ENCODE results near the gene IPO11. TPM values are rescaled to one million over a fixed set of nuclear protein-coding genes. Genes with fewer than 3 reads are reported as not detected.

Gene IPO11
- total RNA-seq (2016; rRNA removed; fragmentation: Illumina TruSeq; extraction: Trizol): 24.4 and 47.3 TPM in 2 replicates
- total RNA-seq (2016; cell fraction: cytosol; rRNA removed; fragmentation: Illumina TruSeq; extraction: Trizol; ENCODE audit: low read depth): 10.6 and 12.3 TPM in 2 replicates
- 23.4 and 45.3 TPM in 2 replicates for total RNA-seq (2016; cell fraction: insoluble cytoplasmic fraction; rRNA removed; fragmentation: Illumina TruSeq; extraction: Trizol)
- 12.7 and 15.4 TPM in 2 replicates for total RNA-seq (2016; cell fraction: membrane; rRNA removed; fragmentation: Illumina TruSeq; extraction: Trizol)
- 34.8 and 41.2 TPM in 2 replicates for total RNA-seq (2016; cell fraction: nucleus; rRNA removed; fragmentation: Illumina TruSeq; extraction: Trizol)
- polyA plus RNA-seq (2011; rRNA removed): 10.2 and 13.9 TPM in 2 replicates
- polyA plus RNA-seq (2011; cell fraction: cytosol; rRNA removed): 6.4 and 8.3 TPM in 2 replicates
- polyA plus RNA-seq (2011; cell fraction: nucleus; rRNA removed): 10.3 and 11.5 TPM in 2 replicates
- 9.1 and 15.2 TPM in 2 replicates for polyA plus RNA-seq (2012)
- 2.4 and 3.1 TPM in 2 replicates for polyA plus RNA-seq (2016; cell fraction: cytosol; fragmentation: Illumina TruSeq; extraction: Trizol; ENCODE audit: low read depth)
- polyA plus RNA-seq (2016; cell fraction: insoluble cytoplasmic fraction; fragmentation: Illumina TruSeq; extraction: Trizol; ENCODE audit: low read depth): 40.1 and 41.1 TPM in 2 replicates
- 7.4 and 8.0 TPM in 2 replicates for polyA plus RNA-seq (2016; cell fraction: membrane; fragmentation: Illumina TruSeq; extraction: Trizol; ENCODE audit: low read depth)
- polyA plus RNA-seq (2016; cell fraction: nucleus; fragmentation: Illumina TruSeq; extraction: Trizol; ENCODE audit: insufficient read depth, low read depth): 22.7 and 26.1 TPM in 2 replicates
- polyA minus RNA-seq (2011; rRNA and poly(A)+ RNA removed; ENCODE audit: low replicate concordance): 50.9 and 137 TPM in 2 replicates
- 18.5 and 25.1 TPM in 2 replicates for polyA minus RNA-seq (2011; cell fraction: cytosol; rRNA and poly(A)+ RNA removed)
- polyA minus RNA-seq (2011; cell fraction: nucleus; rRNA and poly(A)+ RNA removed): 65.4 and 66.4 TPM in 2 replicates
- percentile 73 among the genes with signal in this experiment for Bru-seq, nascent RNA
- percentile 61 among the genes with signal in this experiment for BruChase-seq, experiment 1, labeled RNA remaining after a 6-hour chase
- percentile 66 among the genes with signal in this experiment for BruChase-seq, experiment 2, labeled RNA remaining after a 2-hour chase
- long read RNA-seq, experiment 1, full-length matches to known transcripts: 2 of 5 reads
- long read RNA-seq, experiment 1, partial matches to known transcripts: 1 of 5 reads
- long read RNA-seq, experiment 1, other reads (novel, unspliced or antisense): 2 of 5 reads
- long read RNA-seq, experiment 2, partial matches to known transcripts: 14 of 15 reads
- long read RNA-seq, experiment 2, other reads (novel, unspliced or antisense): 1 of 15 reads

DNA sequence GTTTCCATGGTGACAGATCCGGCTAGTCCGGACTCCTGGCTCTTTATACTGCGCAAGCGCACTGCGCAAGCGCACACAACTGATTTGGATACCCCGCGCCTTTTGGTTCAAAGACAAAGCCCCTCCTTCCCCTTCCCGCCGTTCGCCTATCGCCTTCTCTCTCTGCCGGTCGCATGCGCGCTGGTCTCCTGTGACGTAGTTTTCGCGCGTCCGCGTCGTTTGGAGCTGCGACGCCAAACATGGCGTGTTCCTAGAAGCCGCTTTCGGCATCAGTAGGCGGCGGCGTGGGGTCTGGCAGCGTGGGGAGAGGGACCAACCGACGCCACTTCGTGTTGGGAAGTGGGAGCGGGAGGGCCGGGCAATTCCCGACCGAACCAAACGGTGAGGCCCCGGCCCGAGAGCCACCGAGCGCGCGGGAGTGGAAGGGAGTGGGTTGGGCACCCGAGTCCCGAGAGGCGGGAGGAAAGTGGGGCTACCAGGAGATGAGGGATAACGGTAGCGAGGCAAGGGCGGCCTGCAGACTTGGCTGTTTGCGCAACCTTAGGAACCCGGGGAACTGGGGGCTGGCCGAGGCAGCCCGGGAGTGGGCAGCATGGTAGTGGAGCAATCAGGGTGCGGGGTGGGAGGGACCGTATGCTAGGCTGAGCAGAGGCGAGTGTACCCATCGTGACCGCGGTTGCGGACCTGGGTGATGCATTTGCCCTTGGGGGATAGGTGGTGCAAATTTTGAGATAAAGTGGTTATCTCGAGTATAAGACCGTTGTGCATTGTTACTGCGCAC is at the start of gene IPO11:
IPO11 (plus strand) TSS at position 215 of the 781 bp plus-strand sequence. CDS start 24,517 bp downstream, outside the sequence.
- Histone ChIP-seq H3K4me3 (replicated peaks in 1 of 3; ENCODE audit: insufficient read depth in 1 of 3, low read depth in 2 of 3, low read length in 3 of 3) (peak within 1 kb of the TSS; percentile 91 to 100 (median 97)), H4K20me1 (ENCODE audit: insufficient read depth, low read length) (no peaks in the 10 kb centered on the region; the same call in 1 of the 2 replicates), H3K4me1 (ENCODE audit: insufficient read depth, low read length) (peaks cover 19% of the 10 kb centered on the region), H3K27ac (ENCODE audit: extremely low read length, insufficient read depth, low read length) (peak within 1 kb of the TSS; percentile 85), H3K27me3 (ENCODE audit: control insufficient read depth in 1 of 2, insufficient read depth in 2 of 2, low read length in 2 of 2) (no peaks in the 10 kb centered on the region; a peak in 1 of 5 replicates), H3K9ac (ENCODE audit: insufficient read depth, low read depth, low read length) (peak within 1 kb of the TSS; percentile 87), H3K4me2 (ENCODE audit: low read depth, low read length) (peak within 1 kb of the TSS; percentile 87), H3K36me3 (replicated peaks in 1 of 2; ENCODE audit: control insufficient read depth in 1 of 2, insufficient read depth in 2 of 2, low read length in 2 of 2) (0 out of 5 replicates have a peak, but pooled peaks cover 0 to 5% of the 10 kb centered on the region in 2 experiments), H2AFZ (ENCODE audit: low read length) (peak within 1 kb of the TSS; percentile 75), H3K9me3 (ENCODE audit: low read length) (no peaks in the 10 kb centered on the region), H3K79me2 (ENCODE audit: insufficient read depth, low read length) (peaks cover 47% of the 10 kb centered on the region)
- 2% methylated on average over 41 of the region's 66 CpGs for WGBS (ENCODE audit: low lambda C conversion rate)
- CTCF ChIA-PET (ENCODE audit: low intra/inter-chr PET ratio, low total read pairs): no interaction called here
- no TSS peak for BruUV-seq (replicated peaks)
- POLR2A ChIA-PET: interaction anchor here (0.6 to 3.9 kb wide), 6 partner anchors 9 to 74 kb away, joined by 3 to 115 read pairs (median 3); partner anchors contain the start of gene DIMT1
- ATAC-seq (peak; percentile 94), DNase-seq (ENCODE audit: low spot score) (peak; percentile 98), FAIRE-seq (peak; percentile 99)
- in situ Hi-C loops (cut with HindIII; ENCODE audit: extremely low pct_ligation_motif_present, low pct_unique_long_range_greater_than_20kb) (no loop called here), intact Hi-C loops (cut with micrococcal nuclease; ENCODE audit: unreplicated experiment) (loop anchor here (1.0 kb wide), 1 partner anchor 8 kb away; no protein-coding TSS in a partner anchor)
- peak; percentile 84 for TF ChIP-seq GABPB1 (CRISPR knock-in tag; IDR thresholded peaks at IDR 0.05)
- no peak; the same call in none of the 2 replicates for TF ChIP-seq ZNF891 (CRISPR knock-in tag; IDR thresholded peaks at IDR 0.05)
- TF ChIP-seq KDM5B (CRISPR knock-in tag; IDR thresholded peaks at IDR 0.05; ENCODE audit: borderline replicate concordance): peak; percentile 71; the same call in 1 of the 2 replicates
- TF ChIP-seq, protein P1, sequence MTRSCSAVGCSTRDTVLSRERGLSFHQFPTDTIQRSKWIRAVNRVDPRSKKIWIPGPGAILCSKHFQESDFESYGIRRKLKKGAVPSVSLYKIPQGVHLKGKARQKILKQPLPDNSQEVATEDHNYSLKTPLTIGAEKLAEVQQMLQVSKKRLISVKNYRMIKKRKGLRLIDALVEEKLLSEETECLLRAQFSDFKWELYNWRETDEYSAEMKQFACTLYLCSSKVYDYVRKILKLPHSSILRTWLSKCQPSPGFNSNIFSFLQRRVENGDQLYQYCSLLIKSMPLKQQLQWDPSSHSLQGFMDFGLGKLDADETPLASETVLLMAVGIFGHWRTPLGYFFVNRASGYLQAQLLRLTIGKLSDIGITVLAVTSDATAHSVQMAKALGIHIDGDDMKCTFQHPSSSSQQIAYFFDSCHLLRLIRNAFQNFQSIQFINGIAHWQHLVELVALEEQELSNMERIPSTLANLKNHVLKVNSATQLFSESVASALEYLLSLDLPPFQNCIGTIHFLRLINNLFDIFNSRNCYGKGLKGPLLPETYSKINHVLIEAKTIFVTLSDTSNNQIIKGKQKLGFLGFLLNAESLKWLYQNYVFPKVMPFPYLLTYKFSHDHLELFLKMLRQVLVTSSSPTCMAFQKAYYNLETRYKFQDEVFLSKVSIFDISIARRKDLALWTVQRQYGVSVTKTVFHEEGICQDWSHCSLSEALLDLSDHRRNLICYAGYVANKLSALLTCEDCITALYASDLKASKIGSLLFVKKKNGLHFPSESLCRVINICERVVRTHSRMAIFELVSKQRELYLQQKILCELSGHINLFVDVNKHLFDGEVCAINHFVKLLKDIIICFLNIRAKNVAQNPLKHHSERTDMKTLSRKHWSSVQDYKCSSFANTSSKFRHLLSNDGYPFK (CRISPR knock-in tag; IDR thresholded peaks at IDR 0.05; ENCODE audit: borderline replicate concordance): peak; percentile 93
- no peak for TF ChIP-seq ZNF430 (CRISPR knock-in tag; IDR thresholded peaks at IDR 0.05)
- TF ChIP-seq ZBTB38 (CRISPR knock-in tag; IDR thresholded peaks at IDR 0.05): peak; percentile 63; the same call in 1 of the 2 replicates
- TF ChIP-seq ATRX (CRISPR knock-in tag; IDR thresholded peaks at IDR 0.05; ENCODE audit: borderline replicate concordance): no peak
- TF ChIP-seq, protein P2, sequence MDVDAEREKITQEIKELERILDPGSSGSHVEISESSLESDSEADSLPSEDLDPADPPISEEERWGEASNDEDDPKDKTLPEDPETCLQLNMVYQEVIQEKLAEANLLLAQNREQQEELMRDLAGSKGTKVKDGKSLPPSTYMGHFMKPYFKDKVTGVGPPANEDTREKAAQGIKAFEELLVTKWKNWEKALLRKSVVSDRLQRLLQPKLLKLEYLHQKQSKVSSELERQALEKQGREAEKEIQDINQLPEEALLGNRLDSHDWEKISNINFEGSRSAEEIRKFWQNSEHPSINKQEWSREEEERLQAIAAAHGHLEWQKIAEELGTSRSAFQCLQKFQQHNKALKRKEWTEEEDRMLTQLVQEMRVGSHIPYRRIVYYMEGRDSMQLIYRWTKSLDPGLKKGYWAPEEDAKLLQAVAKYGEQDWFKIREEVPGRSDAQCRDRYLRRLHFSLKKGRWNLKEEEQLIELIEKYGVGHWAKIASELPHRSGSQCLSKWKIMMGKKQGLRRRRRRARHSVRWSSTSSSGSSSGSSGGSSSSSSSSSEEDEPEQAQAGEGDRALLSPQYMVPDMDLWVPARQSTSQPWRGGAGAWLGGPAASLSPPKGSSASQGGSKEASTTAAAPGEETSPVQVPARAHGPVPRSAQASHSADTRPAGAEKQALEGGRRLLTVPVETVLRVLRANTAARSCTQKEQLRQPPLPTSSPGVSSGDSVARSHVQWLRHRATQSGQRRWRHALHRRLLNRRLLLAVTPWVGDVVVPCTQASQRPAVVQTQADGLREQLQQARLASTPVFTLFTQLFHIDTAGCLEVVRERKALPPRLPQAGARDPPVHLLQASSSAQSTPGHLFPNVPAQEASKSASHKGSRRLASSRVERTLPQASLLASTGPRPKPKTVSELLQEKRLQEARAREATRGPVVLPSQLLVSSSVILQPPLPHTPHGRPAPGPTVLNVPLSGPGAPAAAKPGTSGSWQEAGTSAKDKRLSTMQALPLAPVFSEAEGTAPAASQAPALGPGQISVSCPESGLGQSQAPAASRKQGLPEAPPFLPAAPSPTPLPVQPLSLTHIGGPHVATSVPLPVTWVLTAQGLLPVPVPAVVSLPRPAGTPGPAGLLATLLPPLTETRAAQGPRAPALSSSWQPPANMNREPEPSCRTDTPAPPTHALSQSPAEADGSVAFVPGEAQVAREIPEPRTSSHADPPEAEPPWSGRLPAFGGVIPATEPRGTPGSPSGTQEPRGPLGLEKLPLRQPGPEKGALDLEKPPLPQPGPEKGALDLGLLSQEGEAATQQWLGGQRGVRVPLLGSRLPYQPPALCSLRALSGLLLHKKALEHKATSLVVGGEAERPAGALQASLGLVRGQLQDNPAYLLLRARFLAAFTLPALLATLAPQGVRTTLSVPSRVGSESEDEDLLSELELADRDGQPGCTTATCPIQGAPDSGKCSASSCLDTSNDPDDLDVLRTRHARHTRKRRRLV (CRISPR knock-in tag; IDR thresholded peaks at IDR 0.05): no peak
- TF ChIP-seq ZNF235 (CRISPR knock-in tag; IDR thresholded peaks at IDR 0.05; ENCODE audit: borderline replicate concordance): no peak

Measured in HepG2 (cell line).